ENCODE results near the gene SDK2.

DNA sequence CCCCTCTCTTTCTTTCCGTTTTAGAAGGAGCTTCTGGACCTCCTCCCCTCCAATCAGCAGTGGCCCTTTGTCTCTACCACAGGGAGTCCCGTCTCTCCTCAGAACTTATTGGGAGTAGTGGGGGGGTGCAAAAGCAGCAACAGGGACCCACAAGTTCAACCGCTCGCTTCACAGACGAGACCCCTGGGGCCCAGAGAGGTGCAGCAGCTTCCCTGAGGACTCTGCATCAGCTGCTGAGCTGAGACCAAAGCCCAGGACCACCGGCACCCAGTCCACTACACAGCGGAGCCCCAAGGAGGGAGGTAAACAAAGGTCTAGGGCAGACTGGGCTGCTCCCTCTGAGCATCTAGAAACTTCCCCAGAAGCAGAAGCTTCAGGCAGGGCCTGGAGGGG lies 123.9 kb downstream of the SDK2 start:
- no peak for TF ChIP-seq POLR2A (IDR thresholded peaks at IDR 0.05)
- TF ChIP-seq, protein P1, sequence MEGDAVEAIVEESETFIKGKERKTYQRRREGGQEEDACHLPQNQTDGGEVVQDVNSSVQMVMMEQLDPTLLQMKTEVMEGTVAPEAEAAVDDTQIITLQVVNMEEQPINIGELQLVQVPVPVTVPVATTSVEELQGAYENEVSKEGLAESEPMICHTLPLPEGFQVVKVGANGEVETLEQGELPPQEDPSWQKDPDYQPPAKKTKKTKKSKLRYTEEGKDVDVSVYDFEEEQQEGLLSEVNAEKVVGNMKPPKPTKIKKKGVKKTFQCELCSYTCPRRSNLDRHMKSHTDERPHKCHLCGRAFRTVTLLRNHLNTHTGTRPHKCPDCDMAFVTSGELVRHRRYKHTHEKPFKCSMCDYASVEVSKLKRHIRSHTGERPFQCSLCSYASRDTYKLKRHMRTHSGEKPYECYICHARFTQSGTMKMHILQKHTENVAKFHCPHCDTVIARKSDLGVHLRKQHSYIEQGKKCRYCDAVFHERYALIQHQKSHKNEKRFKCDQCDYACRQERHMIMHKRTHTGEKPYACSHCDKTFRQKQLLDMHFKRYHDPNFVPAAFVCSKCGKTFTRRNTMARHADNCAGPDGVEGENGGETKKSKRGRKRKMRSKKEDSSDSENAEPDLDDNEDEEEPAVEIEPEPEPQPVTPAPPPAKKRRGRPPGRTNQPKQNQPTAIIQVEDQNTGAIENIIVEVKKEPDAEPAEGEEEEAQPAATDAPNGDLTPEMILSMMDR (IDR thresholded peaks at IDR 0.05): no peak
